Measurements from ENCODE around the gene USP10.

Gene USP10

GRCh38 chr16:84808826-84809225 is 109.0 kb downstream of the USP10 start:
- DNase-seq, result no peak

- peak; percentile 25 for DNase-seq
Measured at GRCh38 chr16:84810518-84811273, 110.9 kb downstream of the USP10 start.

GRCh38 chr16:84811529-84811928 is 111.7 kb downstream of the USP10 start:
- DNase-seq, result no peak

- DNase-seq, result no peak
Measured at GRCh38 chr16:84813141-84813934, 113.5 kb downstream of the USP10 start.

GRCh38 chr16:84815462-84815861 is 115.7 kb downstream of the USP10 start:
- no peak for DNase-seq

GRCh38 chr16:84816023-84816422 is 116.2 kb downstream of the USP10 start:
- DNase-seq, result no peak

GRCh38 chr16:84816485-84816884 is 116.7 kb downstream of the USP10 start:
- DNase-seq, result no peak

- DNase-seq, result no peak
Measured at GRCh38 chr16:84817206-84817605, 117.4 kb downstream of the USP10 start.

GRCh38 chr16:84817613-84818012 is 117.8 kb downstream of the USP10 start:
- no peak for DNase-seq

- DNase-seq, result no peak
Measured at GRCh38 chr16:84818133-84818532, 118.3 kb downstream of the USP10 start.

- DNase-seq, result no peak
Measured at GRCh38 chr16:84818989-84819643, 119.3 kb downstream of the USP10 start.

GRCh38 chr16:84819644-84820304 is 120.0 kb downstream of the USP10 start, which contains the start of gene CRISPLD2:
Gene CRISPLD2, plus strand, starts transcription at chr16:84819985. Its CDS starts 18,511 bp downstream, at chr16:84838496.
- peak; percentile 86 for DNase-seq

GRCh38 chr16:84820305-84820684 is 120.5 kb downstream of the USP10 start:
- no peak for DNase-seq

- DNase-seq, result no peak
Measured at GRCh38 chr16:84820771-84821170, 121.0 kb downstream of the USP10 start.

- no peak for DNase-seq
Measured at GRCh38 chr16:84821179-84821578, 121.4 kb downstream of the USP10 start.

- no peak for DNase-seq
Measured at GRCh38 chr16:84821728-84822689, 122.2 kb downstream of the USP10 start.

GRCh38 chr16:84822990-84823389 is 123.2 kb downstream of the USP10 start:
- no peak for DNase-seq

- DNase-seq, result no peak
Measured at GRCh38 chr16:84823484-84823883, 123.7 kb downstream of the USP10 start.

- no peak for DNase-seq
Measured at GRCh38 chr16:84823926-84824325, 124.1 kb downstream of the USP10 start.

GRCh38 chr16:84825896-84826557 is 126.2 kb downstream of the USP10 start:
- no peak for DNase-seq

GRCh38 chr16:84826558-84826941 is 126.8 kb downstream of the USP10 start:
- DNase-seq, result no peak

Data from central memory CD4-positive, alpha-beta T cell (primary cell).